Heart left ventricle (tissue), 13 donors: ENCODE data around the gene NECTIN4.

ENCODE experiments used
- POLR2A ChIP-seq, 2 donors: fragments of 450-650 bp; IDR thresholded peaks; one replicate each; pipeline ENCODE4 v1.6.1; 2017; ENCODE audit warnings: antibody characterized with exemption in 2 of 2, mild to moderate bottlenecking in 2 of 2, moderate library complexity in 2 of 2
- TF ChIP-seq, protein P1 (sequence below), 12 donors: fragments of 200-600 bp; sonication (generic) in 4 of 12; IDR thresholded peaks; one replicate each; pipeline versions ENCODE4 v1.5.0 to v1.8.0; 2018 to 2022; ENCODE audit warnings: antibody characterized with exemption in 12 of 12, mild to moderate bottlenecking in 5 of 12
- donor health status: ischemic (EF 13 %, LVEDD 7.1; RV severe dilation, severe dysfunction).
- donor health status: DM: no; HTN: yes; CAD: no.
- donor health status: DM: no; HTN: no; CAD: no.
- donor health status: ischemic (EF 25% LVEDD 6.9; RV normal size, moderate dysfunction).
- donor health status: ischemic (EF 25% LVEDD 5.7; RV mildly dilated, moderate dysfunction).
- donor health status: ischemic (EF 35%, LVEDD 5.7; RV mildly dilated, moderate dysfunction).
- donor health status: nonischemic (EF 11% LVEDD 7.7; RV severe dilation, severe dysfunction).
- donor health status: DM: yes; HTN: yes; CAD: no.
- donor health status: PGD.
- donor health status: ischemic (EF 29% LVEDD 5.4; RV normal size, mild dysfunction).
- donor health status: nonischemic (EF 23%, LVEDD 6.1; RV moderate dilation, normal function).

DNA sequence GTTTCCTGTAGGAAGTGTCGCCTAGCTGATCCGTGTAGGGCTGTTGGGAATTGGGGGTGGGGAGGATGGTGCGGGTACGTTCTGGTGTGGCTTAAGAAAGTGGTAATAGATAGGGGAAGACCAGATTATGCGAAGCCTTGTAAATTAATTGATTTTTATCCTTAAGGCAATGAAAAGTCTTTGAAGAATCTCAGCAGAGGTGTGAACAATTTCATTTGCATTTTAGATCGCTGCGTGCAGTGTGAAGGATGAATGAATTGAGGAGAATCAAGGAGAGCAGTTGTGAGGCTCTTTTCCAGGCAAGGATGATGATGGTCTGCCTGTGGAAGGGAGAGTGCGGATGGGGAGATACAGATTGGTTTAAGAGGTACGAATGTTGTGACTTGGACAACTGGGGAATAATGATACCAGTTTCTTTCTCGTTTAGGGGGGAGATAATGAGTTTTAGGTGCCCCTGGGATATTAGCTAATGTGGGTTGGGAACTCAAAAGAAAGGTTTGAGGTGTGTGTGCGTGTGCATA is 43.9 kb upstream of the NECTIN4 start:
- TF ChIP-seq, protein P1, sequence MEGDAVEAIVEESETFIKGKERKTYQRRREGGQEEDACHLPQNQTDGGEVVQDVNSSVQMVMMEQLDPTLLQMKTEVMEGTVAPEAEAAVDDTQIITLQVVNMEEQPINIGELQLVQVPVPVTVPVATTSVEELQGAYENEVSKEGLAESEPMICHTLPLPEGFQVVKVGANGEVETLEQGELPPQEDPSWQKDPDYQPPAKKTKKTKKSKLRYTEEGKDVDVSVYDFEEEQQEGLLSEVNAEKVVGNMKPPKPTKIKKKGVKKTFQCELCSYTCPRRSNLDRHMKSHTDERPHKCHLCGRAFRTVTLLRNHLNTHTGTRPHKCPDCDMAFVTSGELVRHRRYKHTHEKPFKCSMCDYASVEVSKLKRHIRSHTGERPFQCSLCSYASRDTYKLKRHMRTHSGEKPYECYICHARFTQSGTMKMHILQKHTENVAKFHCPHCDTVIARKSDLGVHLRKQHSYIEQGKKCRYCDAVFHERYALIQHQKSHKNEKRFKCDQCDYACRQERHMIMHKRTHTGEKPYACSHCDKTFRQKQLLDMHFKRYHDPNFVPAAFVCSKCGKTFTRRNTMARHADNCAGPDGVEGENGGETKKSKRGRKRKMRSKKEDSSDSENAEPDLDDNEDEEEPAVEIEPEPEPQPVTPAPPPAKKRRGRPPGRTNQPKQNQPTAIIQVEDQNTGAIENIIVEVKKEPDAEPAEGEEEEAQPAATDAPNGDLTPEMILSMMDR (IDR thresholded peaks at IDR 0.05) = no peak
- TF ChIP-seq POLR2A (IDR thresholded peaks at IDR 0.05) = no peak
